MM.1S (cell line): ENCODE data around the gene GPNMB.
"Not testable (repeated sequence)": the region's sequence is repeated elsewhere in the genome, so short reads cannot be mapped to it uniquely, and the experiment has no call there.

ENCODE experiments used
- DNase-seq: peaks from one replicate; pipeline ENCODE4 v3.0.0-alpha.2; 2015
- H2AFZ ChIP-seq: fragments of 300-600 bp; sonication (generic); 2 replicates; pipeline ENCODE4 v1.6.0; 2016; ENCODE audit warnings: antibody characterized with exemption, low read length
- H3F3A ChIP-seq: fragments of 300-600 bp; sonication (generic); 2 replicates; pipeline ENCODE4 v1.6.1; 2016; ENCODE audit warnings: mild to moderate bottlenecking, antibody characterized with exemption, low read length, moderate library complexity, mixed read lengths; ENCODE audit not compliant: insufficient read depth
- H3K27ac ChIP-seq: fragments of 300-600 bp; sonication (generic); 2 replicates; pipeline ENCODE4 v1.5.1; 2016; ENCODE audit warnings: mild to moderate bottlenecking, low read length
- H3K27me3 ChIP-seq: fragments of 300-600 bp; sonication (generic); replicated peaks from 2 replicates; pipeline ENCODE4 v1.6.0; 2016; ENCODE audit warnings: low read length; ENCODE audit not compliant: insufficient read depth
- H3K36me3 ChIP-seq: fragments of 300-600 bp; sonication (generic); replicated peaks from 2 replicates; pipeline ENCODE4 v1.6.1; 2016; ENCODE audit warnings: mild to moderate bottlenecking, low read length, mixed read lengths; ENCODE audit not compliant: insufficient read depth
- H3K4me1 ChIP-seq: fragments of 300-600 bp; sonication (generic); 2 replicates; pipeline ENCODE4 v1.6.1; 2016; ENCODE audit warnings: low read length, mixed read lengths
- H3K4me2 ChIP-seq: fragments of 300-600 bp; sonication (generic); 2 replicates; pipeline ENCODE4 v1.6.0; 2016; ENCODE audit warnings: low read depth, low read length
- H3K4me3 ChIP-seq: fragments of 300-600 bp; sonication (generic); 2 replicates; pipeline ENCODE4 v1.5.1; 2016; ENCODE audit warnings: low read length, mixed read lengths
- H3K79me2 ChIP-seq: fragments of 300-600 bp; sonication (generic); 2 replicates; pipeline ENCODE4 v1.6.1; 2016; ENCODE audit warnings: mixed run types, low read length, mixed read lengths
- H3K9ac ChIP-seq: fragments of 300-600 bp; sonication (generic); 2 replicates; pipeline ENCODE4 v1.6.1; 2016; ENCODE audit warnings: low read length, mixed read lengths
- H3K9me2 ChIP-seq: fragments of 300-600 bp; sonication (generic); replicated peaks from 2 replicates; pipeline ENCODE4 v1.6.1; 2016; ENCODE audit warnings: mild to moderate bottlenecking, low read length, mixed read lengths; ENCODE audit not compliant: insufficient read depth
- H3K9me3 ChIP-seq: fragments of 300-600 bp; sonication (generic); replicated peaks from 2 replicates; pipeline ENCODE4 v1.6.1; 2016; ENCODE audit warnings: mild to moderate bottlenecking, low read length, mixed read lengths; ENCODE audit not compliant: insufficient read depth
- H4K20me1 ChIP-seq: fragments of 300-600 bp; sonication (generic); 2 replicates; pipeline ENCODE4 v1.6.1; 2016; ENCODE audit warnings: mild to moderate bottlenecking, low read length, moderate library complexity, mixed read lengths; ENCODE audit not compliant: insufficient read depth
- CTCF ChIP-seq: fragments of 300-600 bp; sonication (generic); IDR thresholded peaks from 2 replicates; pipeline ENCODE4 v1.5.1; 2016; ENCODE audit warnings: antibody characterized with exemption, low read length, mixed read lengths
- EZH2 ChIP-seq: fragments of 300-600 bp; sonication (generic); optimal IDR thresholded peaks from 2 replicates; pipeline ENCODE3; 2017; ENCODE audit warnings: low read depth, mild to moderate bottlenecking, antibody characterized with exemption, low read length, mixed read lengths
- EZH2phosphoT487 ChIP-seq: fragments of 300-600 bp; sonication (generic); IDR thresholded peaks from 2 replicates; pipeline ENCODE4 v1.6.1; 2018; ENCODE audit warnings: antibody characterized with exemption, low read length

GPNMB gene

GRCh38 chr7:23246555-23246954 is at the start of gene GPNMB:
TSS of gene GPNMB (plus strand) at chr7:23246775. CDS start at chr7:23246858, 83 bp downstream.
- no peaks in the 10 kb centered on the region for H3K9me2 ChIP-seq
- H3K27ac ChIP-seq: no peak within 1 kb of the TSS
- no peak for DNase-seq
- no peaks in the 10 kb centered on the region for H3K27me3 ChIP-seq
- no peak within 1 kb of the TSS for H3K4me2 ChIP-seq
- H3K4me1 ChIP-seq: peaks cover 14% of the 10 kb centered on the region
- no peaks in the 10 kb centered on the region for H3K36me3 ChIP-seq
- H3K79me2 ChIP-seq: no peaks in the 10 kb centered on the region
- no peak within 1 kb of the TSS for H2AFZ ChIP-seq
- H3K9ac ChIP-seq: no peak within 1 kb of the TSS
- no peaks in the 10 kb centered on the region for H4K20me1 ChIP-seq
- peaks cover 12% of the 10 kb centered on the region; the same call in 1 of the 2 replicates for H3F3A ChIP-seq
- no peaks in the 10 kb centered on the region for H3K9me3 ChIP-seq
- no peak within 1 kb of the TSS for H3K4me3 ChIP-seq
- TF ChIP-seq EZH2: no peak
- no peak for TF ChIP-seq EZH2phosphoT487
- TF ChIP-seq CTCF: no peak

- not testable (repeated sequence) for H3F3A ChIP-seq, H3K79me2 ChIP-seq, H3K4me3 ChIP-seq, H3K4me2 ChIP-seq, H3K27ac ChIP-seq, H3K4me1 ChIP-seq, DNase-seq, H3K9me3 ChIP-seq, H3K9ac ChIP-seq, H3K9me2 ChIP-seq, H3K27me3 ChIP-seq, H2AFZ ChIP-seq, H4K20me1 ChIP-seq, H3K36me3 ChIP-seq
Observed at GRCh38 chr7:23197745-23198144, 48.8 kb upstream of the GPNMB start.

GRCh38 chr7:23200331-23200730 is 46.2 kb upstream of the GPNMB start:
- no peak for DNase-seq
- Histone ChIP-seq H3K27me3 (no peaks in the 10 kb centered on the region), H3K9ac (no peak overlapping the region), H2AFZ (no peak overlapping the region), H3K36me3 (no peaks in the 10 kb centered on the region), H3K9me2 (no peaks in the 10 kb centered on the region), H3K27ac (no peak overlapping the region), H3F3A (no peaks in the 10 kb centered on the region), H3K9me3 (no peaks in the 10 kb centered on the region), H4K20me1 (no peaks in the 10 kb centered on the region), H3K4me2 (no peak overlapping the region), H3K4me3 (no peak overlapping the region), H3K4me1 (no peaks in the 10 kb centered on the region), H3K79me2 (no peaks in the 10 kb centered on the region)
- TF ChIP-seq EZH2: no peak
- no peak for TF ChIP-seq EZH2phosphoT487
- TF ChIP-seq CTCF: no peak

GRCh38 chr7:23204241-23204640 is 42.3 kb upstream of the GPNMB start:
- Histone ChIP-seq H3K4me1 (no peaks in the 10 kb centered on the region), H3K4me3 (no peak overlapping the region), H3K27me3 (no peaks in the 10 kb centered on the region), H2AFZ (no peak overlapping the region), H3K36me3 (no peaks in the 10 kb centered on the region), H3K9me2 (no peaks in the 10 kb centered on the region), H3K27ac (no peak overlapping the region), H3K9me3 (no peaks in the 10 kb centered on the region), H3F3A (no peaks in the 10 kb centered on the region), H3K9ac (no peak overlapping the region), H3K79me2 (no peaks in the 10 kb centered on the region), H3K4me2 (no peak overlapping the region), H4K20me1 (no peaks in the 10 kb centered on the region)
- no peak for DNase-seq
- no peak for TF ChIP-seq EZH2phosphoT487
- no peak for TF ChIP-seq EZH2
- TF ChIP-seq CTCF: no peak
